OCI-LY1 (cell line): ENCODE measurements around the gene MCC.

Experiments used
- CTCF ChIP-seq: fragments of 200-600 bp; sonication (generic), shearing (Covaris generic); IDR thresholded peaks from 2 replicates; pipeline ENCODE4 v1.5.1; 2017; ENCODE audit warnings: mild to moderate bottlenecking, antibody characterized with exemption, low read length, moderate library complexity, mixed read lengths
- EZH2 ChIP-seq: fragments of 200-600 bp; sonication (generic), shearing (Covaris generic); IDR thresholded peaks from 2 replicates; pipeline ENCODE4 v1.8.0; 2017; ENCODE audit warnings: borderline replicate concordance, mixed run types, mild to moderate bottlenecking, antibody characterized with exemption, low read length, moderate library complexity, mixed read lengths

- TF ChIP-seq CTCF (no peak), EZH2 (no peak)
Measured at GRCh38 chr5:113437111-113437510, 51.1 kb downstream of the MCC start.
